ENCODE results near the gene OR1L8.

Gene OR1L8

DNA sequence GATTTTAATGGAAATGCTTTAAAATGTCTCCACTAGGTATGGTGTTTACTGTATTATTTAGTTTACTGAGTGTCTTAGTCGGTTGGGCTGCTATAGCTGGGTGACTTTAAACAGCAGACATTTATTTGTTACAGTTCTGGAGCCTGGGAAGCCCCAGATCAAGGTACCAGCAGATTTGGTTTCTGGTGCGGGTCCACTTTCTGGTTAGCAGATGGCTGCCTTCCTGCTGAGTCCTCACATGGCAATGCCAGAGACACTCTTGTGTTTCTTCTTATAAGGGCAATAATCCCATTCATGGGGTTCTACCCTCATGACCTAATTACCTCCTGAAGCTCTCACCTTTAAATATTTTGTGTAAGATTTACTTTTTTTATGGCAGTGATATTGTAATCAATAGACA is 65.0 kb downstream of the OR1L8 start:
- no peak for DNase-seq (ENCODE audit: low read depth)

Data from stimulated activated CD8-positive, alpha-beta memory T cell treated with anti-CD3 and anti-CD28 coated beads, Interleukin-15, amount 100 ng/mL, for 24 hours (primary cell).